ENCODE measurements around the gene CNTRL.

DNA sequence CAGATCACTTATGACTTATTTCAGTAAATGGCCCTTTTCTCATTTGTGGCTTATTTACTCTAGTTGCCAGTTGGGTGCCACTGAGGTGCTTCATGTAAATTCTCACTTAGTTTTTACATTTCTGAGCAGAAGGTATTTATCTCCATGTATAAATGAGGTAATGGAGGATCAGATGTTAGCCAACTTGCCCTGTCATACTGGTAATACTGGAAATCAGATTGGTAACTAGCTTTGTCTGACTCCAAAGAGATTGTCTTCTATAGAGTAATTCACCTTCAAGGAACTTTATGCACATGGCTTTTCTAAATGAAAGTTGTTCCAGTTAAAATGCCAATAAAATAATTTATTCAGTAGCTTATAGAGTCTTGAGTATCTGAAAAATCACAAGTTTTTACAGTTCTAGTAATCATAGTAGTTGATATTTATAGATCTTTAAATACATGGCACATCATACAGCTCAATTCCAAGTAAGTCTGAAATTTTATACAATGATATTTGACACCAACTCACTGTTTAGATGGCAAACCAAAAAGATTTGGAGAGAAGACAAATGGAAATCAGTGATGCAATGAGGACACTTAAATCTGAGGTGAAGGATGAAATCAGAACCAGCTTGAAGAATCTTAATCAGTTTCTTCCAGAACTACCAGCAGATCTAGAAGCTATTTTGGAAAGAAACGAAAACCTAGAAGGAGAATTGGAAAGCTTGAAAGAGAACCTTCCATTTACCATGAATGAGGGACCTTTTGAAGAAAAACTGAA, 98.2 kb downstream of the CNTRL start:
- TF ChIP-seq, protein P1, sequence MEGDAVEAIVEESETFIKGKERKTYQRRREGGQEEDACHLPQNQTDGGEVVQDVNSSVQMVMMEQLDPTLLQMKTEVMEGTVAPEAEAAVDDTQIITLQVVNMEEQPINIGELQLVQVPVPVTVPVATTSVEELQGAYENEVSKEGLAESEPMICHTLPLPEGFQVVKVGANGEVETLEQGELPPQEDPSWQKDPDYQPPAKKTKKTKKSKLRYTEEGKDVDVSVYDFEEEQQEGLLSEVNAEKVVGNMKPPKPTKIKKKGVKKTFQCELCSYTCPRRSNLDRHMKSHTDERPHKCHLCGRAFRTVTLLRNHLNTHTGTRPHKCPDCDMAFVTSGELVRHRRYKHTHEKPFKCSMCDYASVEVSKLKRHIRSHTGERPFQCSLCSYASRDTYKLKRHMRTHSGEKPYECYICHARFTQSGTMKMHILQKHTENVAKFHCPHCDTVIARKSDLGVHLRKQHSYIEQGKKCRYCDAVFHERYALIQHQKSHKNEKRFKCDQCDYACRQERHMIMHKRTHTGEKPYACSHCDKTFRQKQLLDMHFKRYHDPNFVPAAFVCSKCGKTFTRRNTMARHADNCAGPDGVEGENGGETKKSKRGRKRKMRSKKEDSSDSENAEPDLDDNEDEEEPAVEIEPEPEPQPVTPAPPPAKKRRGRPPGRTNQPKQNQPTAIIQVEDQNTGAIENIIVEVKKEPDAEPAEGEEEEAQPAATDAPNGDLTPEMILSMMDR (IDR thresholded peaks at IDR 0.05 in 8 of 11, conservative IDR thresholded peaks at IDR 0.05 in 3 of 11) = no peak
- TF ChIP-seq POLR2A (IDR thresholded peaks at IDR 0.05) (no peak), POLR2AphosphoS5 (IDR thresholded peaks at IDR 0.05) (no peak)
